WERI-Rb-1 (cell line): ENCODE results near the gene SLC25A19.

ENCODE experiments used
- DNase-seq: peaks from one replicate; pipeline ENCODE4 v3.0.0-alpha.2; 2020
- H3K27ac ChIP-seq: fragments of 250-450 bp; sonication (Bioruptor Pico); 2 replicates; pipeline ENCODE4 v1.5.1; 2020; ENCODE audit warnings: mild to moderate bottlenecking, moderate library complexity
- H3K27me3 ChIP-seq: fragments of 250-450 bp; sonication (Bioruptor Pico); 2 replicates; pipeline ENCODE4 v1.5.1; 2021; ENCODE audit warnings: mild to moderate bottlenecking, low read depth, moderate library complexity; ENCODE audit not compliant: insufficient read depth, severe bottlenecking
- H3K36me3 ChIP-seq: fragments of 250-450 bp; sonication (Bioruptor Pico); 2 replicates; pipeline ENCODE4 v1.5.1; 2020; ENCODE audit warnings: mild to moderate bottlenecking, moderate library complexity
- H3K4me3 ChIP-seq: 2 replicates; pipeline ENCODE4 v1.5.1; 2011; ENCODE audit warnings: low read depth, mild to moderate bottlenecking, control low read depth, low read length
- H3K9me3 ChIP-seq: fragments of 250-450 bp; sonication (Bioruptor Pico); 2 replicates; pipeline ENCODE4 v1.5.1; 2021; ENCODE audit warnings: mild to moderate bottlenecking, moderate library complexity; ENCODE audit not compliant: severe bottlenecking
- TF ChIP-seq, protein P1 (sequence below): IDR thresholded peaks from 2 replicates; pipeline ENCODE4 v1.5.1; 2011; ENCODE audit warnings: low read depth, mild to moderate bottlenecking, control low read depth, inconsistent platforms, low read length

SLC25A19 gene

DNA sequence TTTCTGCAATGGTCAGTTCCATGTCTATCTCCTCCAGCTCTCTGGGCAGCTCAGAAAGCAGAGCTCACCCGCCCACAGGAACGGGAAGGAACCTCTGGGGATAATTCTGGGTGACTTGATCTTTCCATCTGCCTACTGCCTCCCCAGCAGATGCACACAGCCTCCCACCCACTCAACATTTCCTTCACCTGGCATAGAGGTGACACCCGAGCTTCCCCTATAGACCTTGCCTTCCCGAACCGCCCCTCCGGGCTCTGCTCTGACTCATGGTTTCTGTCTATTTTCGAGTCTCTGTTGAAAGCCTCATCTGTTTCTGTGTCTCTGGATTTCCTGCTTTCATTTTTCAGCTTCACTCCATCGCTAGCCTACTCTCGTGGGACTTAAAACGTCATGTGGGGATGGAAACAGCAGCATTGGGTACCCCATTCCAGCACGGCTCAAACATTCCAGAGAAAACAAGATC lies 39.2 kb downstream of the SLC25A19 start:
- no peak overlapping the region for H3K4me3 ChIP-seq
- H3K27ac ChIP-seq = no peak overlapping the region
- TF ChIP-seq, protein P1, sequence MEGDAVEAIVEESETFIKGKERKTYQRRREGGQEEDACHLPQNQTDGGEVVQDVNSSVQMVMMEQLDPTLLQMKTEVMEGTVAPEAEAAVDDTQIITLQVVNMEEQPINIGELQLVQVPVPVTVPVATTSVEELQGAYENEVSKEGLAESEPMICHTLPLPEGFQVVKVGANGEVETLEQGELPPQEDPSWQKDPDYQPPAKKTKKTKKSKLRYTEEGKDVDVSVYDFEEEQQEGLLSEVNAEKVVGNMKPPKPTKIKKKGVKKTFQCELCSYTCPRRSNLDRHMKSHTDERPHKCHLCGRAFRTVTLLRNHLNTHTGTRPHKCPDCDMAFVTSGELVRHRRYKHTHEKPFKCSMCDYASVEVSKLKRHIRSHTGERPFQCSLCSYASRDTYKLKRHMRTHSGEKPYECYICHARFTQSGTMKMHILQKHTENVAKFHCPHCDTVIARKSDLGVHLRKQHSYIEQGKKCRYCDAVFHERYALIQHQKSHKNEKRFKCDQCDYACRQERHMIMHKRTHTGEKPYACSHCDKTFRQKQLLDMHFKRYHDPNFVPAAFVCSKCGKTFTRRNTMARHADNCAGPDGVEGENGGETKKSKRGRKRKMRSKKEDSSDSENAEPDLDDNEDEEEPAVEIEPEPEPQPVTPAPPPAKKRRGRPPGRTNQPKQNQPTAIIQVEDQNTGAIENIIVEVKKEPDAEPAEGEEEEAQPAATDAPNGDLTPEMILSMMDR = no peak
- H3K27me3 ChIP-seq = no peaks in the 10 kb centered on the region
- no peaks in the 10 kb centered on the region for H3K9me3 ChIP-seq
- H3K36me3 ChIP-seq = peaks cover 16% of the 10 kb centered on the region
- DNase-seq = no peak

DNA sequence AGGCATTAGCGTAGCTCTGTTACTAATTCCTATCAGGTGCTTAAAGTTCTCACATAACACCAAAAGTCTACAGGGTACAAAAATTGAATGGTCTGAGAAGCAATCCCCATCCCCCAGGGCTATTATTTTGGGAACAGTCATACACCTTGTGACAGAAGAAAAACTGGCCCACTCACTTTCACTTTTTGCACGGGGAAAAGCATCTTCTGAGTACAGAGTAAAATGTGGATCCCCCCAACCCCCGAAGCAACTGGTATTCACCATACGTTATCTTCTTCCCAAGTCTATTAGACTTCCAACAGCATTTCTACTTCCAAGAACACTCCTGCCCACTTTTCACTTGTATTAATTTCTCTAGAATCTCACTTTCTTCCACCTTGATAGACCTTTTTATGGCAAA lies 39.7 kb downstream of the SLC25A19 start:
- no peak overlapping the region for H3K27ac ChIP-seq
- no peak overlapping the region for H3K4me3 ChIP-seq
- H3K27me3 ChIP-seq = no peaks in the 10 kb centered on the region
- no peak for DNase-seq
- TF ChIP-seq, protein P1 = no peak
- peaks cover 21% of the 10 kb centered on the region for H3K36me3 ChIP-seq
- no peaks in the 10 kb centered on the region for H3K9me3 ChIP-seq

DNA sequence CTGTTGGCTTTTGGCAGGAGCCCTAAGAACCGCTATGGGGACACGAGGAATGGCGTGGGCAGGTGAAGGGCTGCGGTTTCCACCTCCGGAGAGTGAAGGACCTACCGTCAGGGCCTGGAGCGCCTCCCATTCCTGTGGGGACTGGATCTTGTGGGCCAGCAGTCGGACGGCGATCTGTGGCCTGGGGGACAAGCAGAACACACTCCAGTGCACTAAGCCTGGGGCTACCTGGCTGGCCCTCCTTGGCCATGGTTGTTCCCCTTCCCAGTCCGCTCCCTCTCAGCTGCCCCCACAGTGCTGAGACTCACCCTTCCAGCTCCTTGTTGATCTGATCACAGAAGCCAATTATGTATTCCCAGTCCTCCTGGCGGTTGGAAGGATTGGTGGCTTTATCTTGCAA lies 42.8 kb downstream of the SLC25A19 start:
- DNase-seq = no peak
- Histone ChIP-seq H3K9me3 (no peaks in the 10 kb centered on the region), H3K36me3 (peaks cover 52% of the 10 kb centered on the region), H3K4me3 (no peak overlapping the region), H3K27ac (no peak overlapping the region), H3K27me3 (no peaks in the 10 kb centered on the region)
- TF ChIP-seq, protein P1 = no peak

DNA sequence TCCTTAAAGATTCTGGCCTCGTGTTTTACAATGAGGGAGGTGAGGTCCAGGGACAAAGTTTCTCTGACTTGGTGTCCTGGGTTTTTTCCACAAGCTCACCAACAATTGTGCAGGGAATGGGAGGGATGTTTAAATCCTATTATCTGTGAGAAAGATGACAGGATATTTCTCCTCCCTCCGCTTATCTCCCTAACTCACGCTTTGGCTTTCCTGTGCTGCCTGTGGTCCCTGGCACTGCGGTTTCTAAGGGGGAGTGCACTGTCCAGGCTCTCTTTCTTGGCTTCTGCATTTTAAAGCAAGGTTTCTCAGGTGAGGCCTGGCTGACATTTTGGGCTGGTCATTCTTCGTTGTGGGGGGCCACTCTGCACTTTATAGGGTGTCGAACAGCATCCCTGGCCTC lies 44.2 kb downstream of the SLC25A19 start:
- TF ChIP-seq, protein P1 = no peak
- Histone ChIP-seq H3K27me3 (no peaks in the 10 kb centered on the region), H3K36me3 (peaks cover 63% of the 10 kb centered on the region), H3K27ac (no peak overlapping the region), H3K9me3 (no peaks in the 10 kb centered on the region), H3K4me3 (no peak overlapping the region)
- DNase-seq = no peak

DNA sequence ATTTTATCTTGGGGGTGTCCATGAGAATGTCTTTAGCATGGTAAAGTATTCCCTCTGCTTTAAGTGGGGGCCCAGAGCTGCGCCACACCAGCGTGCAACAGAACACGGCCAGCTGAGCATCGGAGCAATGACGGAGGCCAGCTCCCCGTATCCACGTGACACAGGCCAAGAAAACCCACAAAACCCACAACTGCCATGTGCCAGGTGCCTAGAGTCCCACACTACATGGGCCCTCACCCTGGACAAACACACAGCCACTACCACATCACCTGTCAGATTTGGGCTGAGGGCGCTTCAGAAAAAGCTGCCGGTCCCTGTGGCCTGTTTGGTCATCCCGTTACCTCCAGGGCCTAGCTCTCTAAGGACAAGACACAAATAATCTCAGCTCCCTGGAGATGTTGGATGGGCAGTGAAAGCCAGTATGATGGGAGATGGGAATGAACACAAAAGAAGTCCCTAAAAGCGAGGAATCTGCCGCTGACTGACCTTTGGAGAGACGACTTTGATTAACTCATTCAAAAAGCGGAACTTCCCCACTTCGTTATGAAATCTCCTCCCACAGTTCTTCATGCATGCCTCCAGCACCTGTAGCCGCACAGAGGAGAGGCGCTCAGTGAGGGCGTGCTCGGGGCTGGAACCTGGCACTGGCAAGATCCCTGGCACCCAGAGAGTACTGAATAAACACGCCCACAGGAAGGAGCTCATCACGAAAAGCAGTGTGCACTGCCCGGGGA lies 44.9 kb downstream of the SLC25A19 start:
- H3K9me3 ChIP-seq = no peaks in the 10 kb centered on the region
- peaks cover 70% of the 10 kb centered on the region for H3K36me3 ChIP-seq
- H3K27me3 ChIP-seq = no peaks in the 10 kb centered on the region
- H3K27ac ChIP-seq = no peak overlapping the region
- TF ChIP-seq, protein P1 = no peak
- no peak for DNase-seq
- no peak overlapping the region for H3K4me3 ChIP-seq
